Measurements from ENCODE around the gene MYRIP. TPM values are rescaled to one million over a fixed set of nuclear protein-coding genes. Genes with fewer than 3 reads are reported as not detected.

MYRIP gene
- total RNA-seq (2012; rRNA removed) (not detected in 2 replicates), polyA plus RNA-seq (2012; rRNA removed) (not detected in 2 replicates), Bru-seq, nascent RNA (percentile 4 among the genes with signal in this experiment), BruChase-seq, experiment 1, labeled RNA remaining after a 6-hour chase (percentile 4 among the genes with signal in this experiment), BruChase-seq, experiment 2, labeled RNA remaining after a 2-hour chase (percentile 2 among the genes with signal in this experiment)
- 0.01 TPM in 1 of 2 replicates, not detected in the other for polyA plus RNA-seq (2012; cell fraction: cytosol; rRNA removed)
- 0.02 TPM in 1 of 2 replicates, not detected in the other for polyA plus RNA-seq (2012; cell fraction: nucleus; rRNA removed; ENCODE audit: low replicate concordance)
- long read RNA-seq = 0 reads

GRCh38 chr3:39809181-39809994, at the start of gene MYRIP:
Gene MYRIP (plus strand): TSS chr3:39809609. CDS start chr3:39900817, 91,208 bp downstream.
- BruUV-seq (replicated peaks) = no TSS peak
- Histone ChIP-seq H2AK5ac (ENCODE audit: low read depth, low read length) (no peak within 1 kb of the TSS), H3K36me3 (ENCODE audit: control insufficient read depth, insufficient read depth, low read length) (no peaks in the 10 kb centered on the region), H4K20me1 (ENCODE audit: insufficient read depth, low read length) (no peaks in the 10 kb centered on the region), H2BK20ac (ENCODE audit: low read depth, low read length) (no peak within 1 kb of the TSS), H4K8ac (ENCODE audit: low read depth in 2 of 2, low read length in 2 of 2) (no peak within 1 kb of the TSS), H2BK15ac (ENCODE audit: low read depth, low read length) (no peak within 1 kb of the TSS), H3K4me3 (ENCODE audit: insufficient read depth, low read depth, low read length) (no peak within 1 kb of the TSS), H2AK9ac (replicated peaks; ENCODE audit: low read depth, low read length, poor library complexity) (no peak within 1 kb of the TSS), H3K4me2 (ENCODE audit: low read depth, low read length) (no peak within 1 kb of the TSS), H3K18ac (ENCODE audit: low read depth, low read length) (no peak within 1 kb of the TSS), H2BK5ac (ENCODE audit: low read depth, low read length, poor library complexity, severe bottlenecking) (no peak within 1 kb of the TSS), H3K9me1 (ENCODE audit: insufficient read depth, low read length) (no peaks in the 10 kb centered on the region), H3K23ac (ENCODE audit: low read depth, low read length) (no peak within 1 kb of the TSS), H3K14ac (replicated peaks; ENCODE audit: low read depth, low read length) (no peak within 1 kb of the TSS), H3K9ac (ENCODE audit: low read depth, low read length) (no peak within 1 kb of the TSS), H2AFZ (replicated peaks; ENCODE audit: low read length, poor library complexity) (peak within 1 kb of the TSS; percentile 21), H3K56ac (ENCODE audit: extremely low read depth, insufficient read depth, low read length) (no peak within 1 kb of the TSS), H3K4me1 (ENCODE audit: control insufficient read depth, insufficient read depth, low read length) (no peaks in the 10 kb centered on the region), H3K4ac (ENCODE audit: low read depth, low read length) (no peak within 1 kb of the TSS), H3K79me1 (ENCODE audit: low read depth in 1 of 2, low read length in 2 of 2) (no peaks in the 10 kb centered on the region), H3K27ac (ENCODE audit: insufficient read depth, low read length) (no peak within 1 kb of the TSS), H4K5ac (ENCODE audit: low read depth, low read length) (no peak within 1 kb of the TSS), H3K27me3 (ENCODE audit: control insufficient read depth, insufficient read depth, low read length) (peaks cover 12% of the 10 kb centered on the region; the same call in 1 of the 2 replicates), H3K9me3 (ENCODE audit: control insufficient read depth, insufficient read depth, low read length) (peaks cover 4% of the 10 kb centered on the region), H2BK120ac (ENCODE audit: low read depth, low read length) (no peak within 1 kb of the TSS), H4K91ac (ENCODE audit: insufficient read depth, low read depth, low read length) (no peak within 1 kb of the TSS)
- DNase-seq = no peak
- dilution Hi-C loops (cut with HindIII; ENCODE audit: low sequenced_read_pairs, unreplicated experiment) = no loop called here
- ATAC-seq (ENCODE audit: low read depth) = no peak
- intact Hi-C loops (cut with micrococcal nuclease) = no loop called here
- 6% methylated on average over 53 of the region's 103 CpGs; no CpG with 5 or more reads in 1 of the 2 experiments for WGBS, 2 experiments (ENCODE audit: extremely low coverage in 2 of 2, insufficient read length in 1 of 2)
- in situ Hi-C loops (cut with MboI; ENCODE audit: low sequenced_read_pairs) = no loop called here
- CTCF ChIA-PET = no interaction called here
- POLR2A ChIA-PET (ENCODE audit: unreplicated experiment) = no interaction called here
- no peak for TF ChIP-seq CTCF (conservative IDR thresholded peaks at IDR 0.05; ENCODE audit: low read depth, low read length)
- no peak for TF ChIP-seq SMC3 (IDR thresholded peaks at IDR 0.05; ENCODE audit: low read depth, low read length)
- no peak for TF ChIP-seq RFX5 (IDR thresholded peaks at IDR 0.05; ENCODE audit: low read depth, low read length)
- TF ChIP-seq MXI1 (IDR thresholded peaks at IDR 0.05; ENCODE audit: borderline replicate concordance, low read depth, low read length) = no peak
- no peak for TF ChIP-seq RCOR1 (IDR thresholded peaks at IDR 0.05; ENCODE audit: insufficient replicate concordance, low read length)
- no peak for TF ChIP-seq POLR2A (IDR thresholded peaks at IDR 0.05; ENCODE audit: low read depth, low read length)
- no peak for TF ChIP-seq RAD21 (IDR thresholded peaks at IDR 0.05; ENCODE audit: low read length)
- TF ChIP-seq ELK1 (IDR thresholded peaks at IDR 0.05; ENCODE audit: borderline replicate concordance, low read depth, low read length) = no peak
- TF ChIP-seq FOS (IDR thresholded peaks at IDR 0.05; ENCODE audit: low read depth, low read length) = no peak
- no peak for TF ChIP-seq BHLHE40 (IDR thresholded peaks at IDR 0.05; ENCODE audit: low read depth, low read length)
- no peak for TF ChIP-seq CHD1 (IDR thresholded peaks at IDR 0.05; ENCODE audit: low read depth, low read length)
- TF ChIP-seq MAFK (IDR thresholded peaks at IDR 0.05; ENCODE audit: low read depth, low read length) = no peak
- no peak for TF ChIP-seq NFE2L2 (IDR thresholded peaks at IDR 0.05; ENCODE audit: low read depth, low read length)
- TF ChIP-seq CEBPB (IDR thresholded peaks at IDR 0.05; ENCODE audit: low read depth, low read length) = no peak
